Right lobe of liver (tissue), 4 donors: ENCODE data around the gene FBXL19.

Experiments
- CTCF ChIP-seq, 4 donors: fragments of 200-600 bp in 3 of 4; fragments of 450-650 bp in 1 of 4; IDR thresholded peaks; one replicate each; pipeline versions ENCODE4 v1.5.1 to v1.8.0; 2016 to 2022; ENCODE audit warnings: antibody characterized with exemption in 4 of 4, mild to moderate bottlenecking in 2 of 4
- POLR2A ChIP-seq: fragments of 450-650 bp; IDR thresholded peaks from one replicate; pipeline ENCODE4 v1.6.1; 2017; ENCODE audit warnings: antibody characterized with exemption, mild to moderate bottlenecking
- donor health status: DM: no; HTN: no; CAD: no.
- donor health status: DM: no; HTN: no; CAD: no.
- donor health status: DM: no; HTN: yes; CAD: no.

- TF ChIP-seq POLR2A = no peak
- TF ChIP-seq CTCF (IDR thresholded peaks at IDR 0.05) = no peak
Measured at GRCh38 chr16:30983898-30984610, 60.7 kb downstream of the FBXL19 start.
